NB4 (cell line): ENCODE data around the gene CRYZL1.

Experiments
- POLR2A ChIP-seq: IDR thresholded peaks from 2 replicates; pipeline ENCODE4 v1.6.1; 2011; ENCODE audit warnings: mild to moderate bottlenecking; ENCODE audit not compliant: insufficient read length; ENCODE audit errors: extremely low read depth
- TF ChIP-seq, protein P1 (sequence below): IDR thresholded peaks from one replicate; pipeline ENCODE4 v1.5.1; 2012; ENCODE audit warnings: low read depth, low read length
- TF ChIP-seq, protein P2 (sequence below): IDR thresholded peaks from 2 replicates; pipeline ENCODE4 v1.6.1; 2011; ENCODE audit warnings: low read depth, low read length

DNA sequence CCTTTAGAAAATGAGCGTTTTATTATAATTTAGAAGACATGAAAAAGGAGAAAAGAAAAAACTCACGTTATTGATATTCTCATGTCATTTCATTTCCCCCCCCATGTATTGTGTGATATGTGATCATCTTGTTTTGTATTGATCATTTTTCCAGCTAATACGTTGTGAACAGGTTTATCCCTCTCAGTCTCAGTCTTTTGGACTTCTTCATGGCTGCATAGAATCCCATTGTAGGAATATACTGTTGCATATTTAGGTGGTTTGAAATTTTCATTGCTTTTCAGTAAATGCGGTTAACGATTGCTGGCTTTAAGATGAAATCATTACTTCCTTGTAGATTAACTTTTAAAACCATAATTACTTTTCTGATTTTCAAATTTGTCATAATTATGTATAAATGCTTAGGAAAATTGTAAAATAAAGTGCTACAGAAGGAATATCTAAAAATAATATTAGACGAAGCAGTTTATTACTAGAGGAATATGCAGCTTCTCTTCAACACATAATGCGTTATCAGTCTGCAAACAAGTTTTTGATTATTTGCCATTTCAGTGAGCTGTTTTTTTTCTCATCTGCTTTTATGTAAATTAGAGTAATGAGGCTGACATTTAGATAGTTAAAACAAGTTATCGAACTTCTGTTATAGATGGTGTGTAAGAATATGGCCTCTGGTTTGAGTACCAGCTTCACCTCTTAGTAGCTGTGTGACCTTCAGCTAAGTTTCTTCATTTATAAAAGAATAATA lies 96.9 kb downstream of the CRYZL1 start:
- TF ChIP-seq, protein P1, sequence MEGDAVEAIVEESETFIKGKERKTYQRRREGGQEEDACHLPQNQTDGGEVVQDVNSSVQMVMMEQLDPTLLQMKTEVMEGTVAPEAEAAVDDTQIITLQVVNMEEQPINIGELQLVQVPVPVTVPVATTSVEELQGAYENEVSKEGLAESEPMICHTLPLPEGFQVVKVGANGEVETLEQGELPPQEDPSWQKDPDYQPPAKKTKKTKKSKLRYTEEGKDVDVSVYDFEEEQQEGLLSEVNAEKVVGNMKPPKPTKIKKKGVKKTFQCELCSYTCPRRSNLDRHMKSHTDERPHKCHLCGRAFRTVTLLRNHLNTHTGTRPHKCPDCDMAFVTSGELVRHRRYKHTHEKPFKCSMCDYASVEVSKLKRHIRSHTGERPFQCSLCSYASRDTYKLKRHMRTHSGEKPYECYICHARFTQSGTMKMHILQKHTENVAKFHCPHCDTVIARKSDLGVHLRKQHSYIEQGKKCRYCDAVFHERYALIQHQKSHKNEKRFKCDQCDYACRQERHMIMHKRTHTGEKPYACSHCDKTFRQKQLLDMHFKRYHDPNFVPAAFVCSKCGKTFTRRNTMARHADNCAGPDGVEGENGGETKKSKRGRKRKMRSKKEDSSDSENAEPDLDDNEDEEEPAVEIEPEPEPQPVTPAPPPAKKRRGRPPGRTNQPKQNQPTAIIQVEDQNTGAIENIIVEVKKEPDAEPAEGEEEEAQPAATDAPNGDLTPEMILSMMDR, result no peak
- TF ChIP-seq POLR2A, result no peak
- TF ChIP-seq, protein P2, sequence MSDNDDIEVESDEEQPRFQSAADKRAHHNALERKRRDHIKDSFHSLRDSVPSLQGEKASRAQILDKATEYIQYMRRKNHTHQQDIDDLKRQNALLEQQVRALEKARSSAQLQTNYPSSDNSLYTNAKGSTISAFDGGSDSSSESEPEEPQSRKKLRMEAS, result no peak
